H1 (cell line): ENCODE data around the gene RAB30. TPM values are rescaled to one million over a fixed set of nuclear protein-coding genes. Genes with fewer than 3 reads are reported as not detected.

ENCODE experiments used
- CTCF ChIA-PET: fragments of 300-600 bp; sonication (Branson Sonifier 250); formaldehyde crosslinking; loops from one replicate; lab custom pipeline; 2021; ENCODE audit not compliant: partially characterized antibody; lab: Charles Lee
- POLR2A ChIA-PET: fragments of 300-600 bp; sonication (Branson Sonifier 250); formaldehyde crosslinking; loops from one replicate; lab custom pipeline; 2021; ENCODE audit warnings: inconsistent platforms; ENCODE audit not compliant: partially characterized antibody; lab: Charles Lee
- DNase-seq, 2 experiments: peaks; one replicate each; pipeline versions ENCODE4 v3.0.0 to v3.0.0-alpha.2; 2010 to 2022; ENCODE audit warnings: low spot score in 2 of 2, low read depth in 1 of 2, mixed read lengths in 1 of 2
- FAIRE-seq: peaks from 2 replicates; lab custom pipeline; 2011; peaks lifted over from hg19 to GRCh38; lab: Jason Lieb, UNC
- H2AFZ ChIP-seq: 2 replicates; pipeline ENCODE4 v1.8.1; 2012; ENCODE audit warnings: low read length, inconsistent platforms
- H2AK5ac ChIP-seq: 2 replicates; pipeline ENCODE4 v1.6.1; 2013; ENCODE audit warnings: low read depth, low read length
- H2BK120ac ChIP-seq: replicated peaks from 2 replicates; pipeline ENCODE3; 2013; ENCODE audit warnings: low read depth, low read length, inconsistent platforms
- H2BK12ac ChIP-seq: 2 replicates; pipeline ENCODE4 v1.6.1; 2013; ENCODE audit warnings: low read depth, low read length
- H2BK15ac ChIP-seq: 2 replicates; pipeline ENCODE4 v1.6.1; 2013; ENCODE audit warnings: low read length
- H2BK20ac ChIP-seq: 2 replicates; pipeline ENCODE4 v1.6.1; 2013; ENCODE audit warnings: low read length
- H2BK5ac ChIP-seq: 2 replicates; pipeline ENCODE4 v1.6.1; 2013; ENCODE audit warnings: low read depth, low read length
- H3K14ac ChIP-seq: 2 replicates; pipeline ENCODE4 v1.6.1; 2013; ENCODE audit warnings: inconsistent platforms; ENCODE audit not compliant: insufficient read length
- H3K18ac ChIP-seq: 2 replicates; pipeline ENCODE4 v1.6.1; 2013; ENCODE audit warnings: low read length; ENCODE audit errors: extremely low read depth
- H3K23ac ChIP-seq: 2 replicates; pipeline ENCODE4 v1.6.1; 2013; ENCODE audit warnings: inconsistent platforms; ENCODE audit not compliant: insufficient read length
- H3K23me2 ChIP-seq: 2 replicates; pipeline ENCODE4 v1.6.1; 2013; ENCODE audit warnings: low read depth, low read length
- H3K27ac ChIP-seq: 2 replicates; pipeline ENCODE4 v1.6.1; 2011; ENCODE audit warnings: low read depth, low read length, inconsistent platforms
- H3K27me3 ChIP-seq, 4 experiments: replicated peaks in 1 of 4; 1 replicate in 1 of 4; 2 replicates in 3 of 4; pipeline versions ENCODE4 v1.6.1 to v1.8.1; 2011 to 2013; ENCODE audit warnings: low read length in 3 of 4, mild to moderate bottlenecking in 3 of 4, inconsistent platforms in 2 of 4, mixed read lengths in 2 of 4, moderate library complexity in 1 of 4; ENCODE audit not compliant: control insufficient read depth in 3 of 4, insufficient read depth in 3 of 4; ENCODE audit errors: extremely low read depth in 1 of 4
- H3K36me3 ChIP-seq, 4 experiments: 2 replicates each; pipeline versions ENCODE4 v1.6.1 to v1.8.1; 2011 to 2013; ENCODE audit warnings: mild to moderate bottlenecking in 4 of 4, low read length in 3 of 4, moderate library complexity in 2 of 4, control low read depth in 1 of 4, inconsistent platforms in 1 of 4; ENCODE audit not compliant: insufficient read depth in 4 of 4, control insufficient read depth in 2 of 4
- H3K4ac ChIP-seq: replicated peaks from 2 replicates; pipeline ENCODE3; 2013; ENCODE audit warnings: low read length, low read depth, mixed read lengths, inconsistent platforms; ENCODE audit not compliant: insufficient read length
- H3K4me1 ChIP-seq, 4 experiments: replicated peaks in 1 of 4; 1 replicate in 1 of 4; 2 replicates in 3 of 4; pipeline versions ENCODE4 v1.6.1 to v1.8.1; 2011 to 2013; ENCODE audit warnings: low read length in 3 of 4, inconsistent platforms in 2 of 4, mixed read lengths in 1 of 4; ENCODE audit not compliant: insufficient read depth in 4 of 4, control insufficient read depth in 3 of 4
- H3K4me2 ChIP-seq, 2 experiments: 2 replicates each; pipeline versions ENCODE4 v1.6.1 to v1.8.1; 2011 to 2013; ENCODE audit warnings: low read depth in 2 of 2, low read length in 2 of 2, control low read depth in 1 of 2, inconsistent platforms in 1 of 2, mild to moderate bottlenecking in 1 of 2; ENCODE audit not compliant: insufficient read depth in 1 of 2
- H3K4me3 ChIP-seq, 4 experiments: fragments of 200-600, 300-600 bp in 1 of 4; sonication (generic), shearing (Covaris generic), sonication (Bioruptor Twin) in 1 of 4; 2 replicates each; pipeline versions ENCODE4 v1.5.1 to v1.8.1; 2011 to 2016; ENCODE audit warnings: low read length in 4 of 4, low read depth in 3 of 4, control low read depth in 2 of 4, inconsistent platforms in 2 of 4, mild to moderate bottlenecking in 2 of 4, mixed read lengths in 1 of 4, moderate library complexity in 1 of 4; ENCODE audit not compliant: insufficient read depth in 2 of 4; ENCODE audit errors: extremely low read depth in 1 of 4
- H3K56ac ChIP-seq: replicated peaks from 2 replicates; pipeline ENCODE3; 2013; ENCODE audit warnings: low read depth, mild to moderate bottlenecking, mixed read lengths, low read length, inconsistent platforms; ENCODE audit not compliant: insufficient read length
- H3K79me1 ChIP-seq: 2 replicates; pipeline ENCODE4 v1.6.1; 2013; ENCODE audit warnings: low read depth, low read length, control low read depth
- H3K79me2 ChIP-seq, 2 experiments: 2 replicates each; pipeline versions ENCODE4 v1.6.1 to v1.8.1; 2012 to 2013; ENCODE audit warnings: low read length in 2 of 2, mild to moderate bottlenecking in 2 of 2, inconsistent platforms in 1 of 2; ENCODE audit not compliant: insufficient read depth in 2 of 2, control insufficient read depth in 1 of 2
- H3K9ac ChIP-seq, 4 experiments: replicated peaks in 1 of 4; 1 replicate in 1 of 4; 2 replicates in 3 of 4; pipeline versions ENCODE4 v1.6.1 to v1.8.1; 2011 to 2013; ENCODE audit warnings: low read depth in 3 of 4, low read length in 3 of 4, control low read depth in 2 of 4, mild to moderate bottlenecking in 2 of 4, moderate library complexity in 2 of 4, inconsistent platforms in 1 of 4; ENCODE audit errors: extremely low read depth in 1 of 4
- H3K9me3 ChIP-seq, 2 experiments: 2 replicates each; pipeline versions ENCODE4 v1.6.1 to v1.8.1; 2012 to 2013; ENCODE audit warnings: mild to moderate bottlenecking in 2 of 2, moderate library complexity in 2 of 2, control low read depth in 1 of 2, inconsistent platforms in 1 of 2, low read depth in 1 of 2, low read length in 1 of 2, mixed read lengths in 1 of 2; ENCODE audit not compliant: insufficient read depth in 2 of 2
- H4K20me1 ChIP-seq, 2 experiments: replicated peaks in 1 of 2; 2 replicates each; pipeline versions ENCODE3 to v1.8.1; 2011 to 2013; ENCODE audit warnings: inconsistent platforms in 2 of 2, low read length in 2 of 2, mild to moderate bottlenecking in 1 of 2; ENCODE audit not compliant: insufficient read depth in 2 of 2, control insufficient read depth in 1 of 2
- H4K5ac ChIP-seq: 2 replicates; pipeline ENCODE4 v1.6.1; 2013; ENCODE audit warnings: low read length, low read depth, mixed read lengths, inconsistent platforms; ENCODE audit not compliant: insufficient read length
- H4K8ac ChIP-seq: 2 replicates; pipeline ENCODE4 v1.8.0; 2013; ENCODE audit warnings: mild to moderate bottlenecking, moderate library complexity, low read length, inconsistent platforms; ENCODE audit not compliant: insufficient read depth; ENCODE audit errors: extremely low read depth
- H4K91ac ChIP-seq: replicated peaks from 2 replicates; pipeline ENCODE3; 2013; ENCODE audit warnings: low read length, mixed read lengths, inconsistent platforms; ENCODE audit not compliant: insufficient read length
- BCL11A ChIP-seq, 2 experiments: IDR thresholded peaks; one replicate each; pipeline ENCODE4 v1.6.1; 2011; ENCODE audit warnings: low read depth in 2 of 2, low read length in 2 of 2, mild to moderate bottlenecking in 2 of 2
- JUN ChIP-seq: IDR thresholded peaks from 2 replicates; pipeline ENCODE4 v1.6.1; 2011; ENCODE audit warnings: low read depth, mild to moderate bottlenecking, improper control_type of control experiment, low read length
- TEAD4 ChIP-seq: IDR thresholded peaks from 2 replicates; pipeline ENCODE4 v1.6.1; 2012; ENCODE audit warnings: low read depth, low read length, inconsistent platforms, mixed read lengths
- WGBS, 2 experiments: shearing (Covaris generic) in 1 of 2; methylation state at CpG; one replicate each; pipeline versions ENCODE4 v1.1.6 to v1.1.7; 2013 to 2015; ENCODE audit warnings: low lambda C conversion rate in 2 of 2, mixed read lengths in 2 of 2, inconsistent platforms in 1 of 2, low coverage in 1 of 2, missing lambda C conversion rate in 1 of 2; ENCODE audit not compliant: insufficient replicate concordance in 2 of 2, insufficient coverage in 1 of 2, insufficient read length in 1 of 2; ENCODE audit errors: extremely low coverage in 1 of 2, missing lambda C conversion rate in 1 of 2; 5-methylcytosine and 5-hydroxymethylcytosine counted together
- polyA plus RNA-seq, 7 experiments: library from polyadenylated mRNA; depleted of rRNA in 3 of 7; stranded (reverse) in 5 of 7; unstranded in 2 of 7; fragments of >200 nt in 5 of 7; fragments of 200-250 nt in 2 of 7; gene quantifications; 1 replicate in 5 of 7; 2 replicates in 1 of 7; 4 replicates in 1 of 7; pipeline versions ENCODE4 v1.2.1 to v1.2.3, GENCODE V29; 2011 to 2013; ENCODE audit warnings: missing spikeins in 2 of 7, mixed read lengths in 2 of 7
- total RNA-seq: library from RNA; stranded (reverse); fragmentation: NEBNext Ultra II Directional; extraction: Animal tissue kit (Norgen Biotek cat#: 25700); gene quantifications from 2 replicates; pipeline ENCODE4 v1.2.1, GENCODE V29; 2021

Gene RAB30
- total and polyA plus RNA-seq, 2 of the 8 experiments (the other 6 are each of a cell fraction or from before 2014, with no cell fraction given), result 1.6 to 11.7 TPM

DNA sequence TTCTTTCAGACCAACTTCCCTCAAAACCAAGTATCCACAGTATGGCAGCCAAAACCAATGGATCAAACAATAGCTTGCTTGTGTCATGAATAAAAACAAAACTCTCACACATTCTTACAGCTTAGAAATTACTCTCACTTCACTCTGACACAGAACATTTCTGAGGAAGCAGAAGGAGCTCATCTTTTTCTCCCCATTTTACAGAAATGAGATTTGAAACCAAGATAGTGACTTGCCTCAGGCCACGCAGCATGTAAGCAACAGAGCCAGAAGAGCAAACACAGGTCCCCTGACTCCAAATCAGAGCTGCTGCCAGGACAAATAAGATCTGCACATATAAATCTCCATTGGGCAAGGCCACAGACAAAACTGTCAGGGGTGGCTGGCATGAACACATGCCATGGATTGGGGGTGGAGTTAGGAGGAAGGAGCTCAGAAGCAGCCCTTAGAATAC is 64.8 kb downstream of the RAB30 start:
- no peak overlapping the region for H2BK20ac ChIP-seq
- no peaks in the 10 kb centered on the region for H3K27me3 ChIP-seq
- H3K27ac ChIP-seq, result no peak overlapping the region
- H3K56ac ChIP-seq, result no peak overlapping the region
- POLR2A ChIA-PET, result interaction anchor here (0.5 to 1.4 kb wide), 2 partner anchors 13 to 24 kb away, joined by 3 to 5 read pairs; no protein-coding TSS in a partner anchor
- peaks cover 0 to 6% (median 2%) of the 10 kb centered on the region in 4 experiments; a peak in 4 of 7 replicates for H3K4me1 ChIP-seq
- TF ChIP-seq TEAD4 (no peak), JUN (no peak), BCL11A (IDR thresholded peaks at IDR 0.05; ENCODE audit: low read depth in 2 of 2, low read length in 2 of 2) (no peak)
- TF ChIP-seq, all 59 proteins: peak for 0
- no peak overlapping the region for H3K9ac ChIP-seq
- no peak for DNase-seq
- H4K8ac ChIP-seq, result no peak overlapping the region
- CTCF ChIA-PET, result interaction anchor here (0.6 to 1.7 kb wide), 11 partner anchors 9 to 275 kb away, joined by 3 to 6 read pairs (median 3); partner anchors contain the start of gene PRCP
- H3K79me1 ChIP-seq, result no peaks in the 10 kb centered on the region; the same call in 1 of the 2 replicates
- H3K23me2 ChIP-seq, result no peaks in the 10 kb centered on the region
- 93% methylated on average over 1 of the region's 1 CpG; no CpG with 5 or more reads in 1 of the 2 experiments for WGBS, 2 experiments
- H2BK5ac ChIP-seq, result no peak overlapping the region
- no peak overlapping the region for H4K91ac ChIP-seq
- no peak overlapping the region for H2BK12ac ChIP-seq
- no peaks in the 10 kb centered on the region for H3K36me3 ChIP-seq
- no peak overlapping the region for H2AK5ac ChIP-seq
- H3K14ac ChIP-seq, result no peak overlapping the region
- H3K4ac ChIP-seq, result no peak overlapping the region
- no peak overlapping the region for H3K23ac ChIP-seq
- H3K4me2 ChIP-seq, result no peak overlapping the region
- H3K79me2 ChIP-seq, result no peaks in the 10 kb centered on the region
- H3K4me3 ChIP-seq, result no peak overlapping the region
- H2BK15ac ChIP-seq, result no peak overlapping the region
- no peak overlapping the region for H2AFZ ChIP-seq
- H3K9me3 ChIP-seq, result no peaks in the 10 kb centered on the region
- H3K18ac ChIP-seq, result no peak overlapping the region
- H4K20me1 ChIP-seq, result no peaks in the 10 kb centered on the region
- no peak for FAIRE-seq
- H4K5ac ChIP-seq, result no peak overlapping the region
- no peak overlapping the region for H2BK120ac ChIP-seq
